Islet precursor cell (in vitro differentiated cells): ENCODE results near the gene ARMC9.
"Not testable (repeated sequence)": the region's sequence is repeated elsewhere in the genome, so short reads cannot be mapped to it uniquely, and the experiment has no call there.

ENCODE experiments used
- DNase-seq: peaks from one replicate; pipeline ENCODE4 v3.0.0-alpha.2; 2018

Gene ARMC9

DNA sequence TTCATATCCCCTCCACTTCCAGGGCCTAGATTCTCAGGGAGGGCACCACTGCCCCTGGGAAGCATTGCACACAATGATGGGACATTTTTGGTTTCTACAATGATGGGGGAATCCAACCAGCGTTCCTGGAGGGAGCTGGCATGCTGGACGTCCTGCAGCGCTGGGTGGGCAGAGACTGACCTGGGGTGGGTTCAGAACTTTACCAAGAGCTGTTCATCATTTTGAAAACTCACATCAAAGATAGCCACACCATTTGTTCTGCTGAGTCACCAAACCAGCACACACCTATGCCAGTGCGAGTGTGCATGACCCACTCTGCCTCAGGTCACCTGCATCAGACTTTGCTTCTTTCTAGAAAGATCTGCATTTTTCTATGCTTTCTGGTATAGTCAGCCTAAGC, 14.1 kb upstream of the ARMC9 start:
- DNase-seq, result no peak

DNA sequence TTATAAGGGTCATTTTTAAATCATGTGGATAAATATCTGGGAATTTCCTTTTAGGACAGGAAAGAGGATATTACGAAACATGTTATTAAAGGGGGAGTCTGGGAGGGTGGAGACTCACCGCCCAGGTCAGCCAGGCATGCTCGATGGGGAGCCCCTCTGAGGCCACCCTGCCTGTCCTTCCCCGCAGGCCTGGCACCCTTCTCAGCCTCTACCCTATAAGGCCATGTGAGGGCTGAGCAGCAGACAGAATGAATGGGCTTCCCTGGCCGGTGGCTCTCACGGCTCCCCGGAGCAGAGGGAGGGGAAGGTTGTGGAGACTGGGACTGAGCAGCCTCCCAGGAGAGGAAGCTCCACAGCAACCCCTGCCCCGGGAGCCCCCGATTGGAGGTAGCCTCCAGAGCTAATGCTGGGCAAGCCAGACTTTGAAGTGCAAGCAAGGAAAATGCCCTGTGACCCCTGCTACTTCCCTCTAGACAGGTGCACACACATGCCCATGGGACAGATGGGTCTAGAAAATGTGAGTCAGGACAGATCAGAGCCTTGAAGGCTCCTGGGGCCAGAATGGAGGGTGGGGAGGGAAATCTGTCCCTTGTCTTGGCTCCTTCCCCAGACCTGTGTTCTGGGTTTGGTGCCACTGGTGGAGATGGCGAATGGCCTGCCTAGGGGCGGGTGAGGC, 13.2 kb upstream of the ARMC9 start:
- DNase-seq, result no peak

DNA sequence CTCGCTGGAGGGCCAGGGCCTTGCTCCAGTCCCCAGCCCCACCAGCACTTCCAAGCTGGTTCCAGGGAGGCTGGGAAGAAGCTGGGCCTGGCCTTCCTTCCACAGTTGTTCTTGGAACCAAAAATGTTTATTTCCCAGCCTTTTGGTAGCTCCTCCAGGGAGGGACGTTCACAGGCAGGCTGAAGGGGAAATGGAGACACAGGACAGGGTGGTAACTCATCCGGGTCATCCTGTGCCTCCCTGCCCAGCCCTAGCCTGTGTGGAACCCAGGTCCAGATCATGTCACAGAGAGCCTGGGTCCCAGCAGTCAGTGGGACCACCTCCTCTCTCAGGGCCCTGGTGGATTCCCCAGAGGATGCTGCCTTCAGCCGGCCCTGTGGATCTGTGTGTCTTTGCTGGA, 12.5 kb upstream of the ARMC9 start:
- DNase-seq, result no peak

DNA sequence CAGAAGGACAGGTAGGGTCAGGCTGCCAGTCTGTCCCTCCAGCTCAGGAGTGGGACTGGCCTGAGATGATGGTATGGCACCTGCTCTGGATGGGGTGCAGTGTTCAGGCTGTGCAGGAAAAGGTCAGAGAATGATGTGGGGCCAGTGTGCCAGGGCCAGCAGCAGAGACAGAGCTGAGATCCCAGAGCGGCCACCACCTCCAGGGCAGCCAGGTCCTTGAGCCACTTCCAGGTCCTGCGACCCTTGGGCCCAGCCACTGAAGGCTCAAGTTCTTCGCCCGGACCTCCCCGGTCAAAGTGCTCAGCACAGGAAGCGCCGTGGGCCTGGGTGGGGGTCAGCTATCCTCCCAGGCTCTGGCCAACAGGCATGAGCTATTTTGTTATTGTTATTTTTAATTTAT, 12.1 kb upstream of the ARMC9 start:
- DNase-seq, result no peak

DNA sequence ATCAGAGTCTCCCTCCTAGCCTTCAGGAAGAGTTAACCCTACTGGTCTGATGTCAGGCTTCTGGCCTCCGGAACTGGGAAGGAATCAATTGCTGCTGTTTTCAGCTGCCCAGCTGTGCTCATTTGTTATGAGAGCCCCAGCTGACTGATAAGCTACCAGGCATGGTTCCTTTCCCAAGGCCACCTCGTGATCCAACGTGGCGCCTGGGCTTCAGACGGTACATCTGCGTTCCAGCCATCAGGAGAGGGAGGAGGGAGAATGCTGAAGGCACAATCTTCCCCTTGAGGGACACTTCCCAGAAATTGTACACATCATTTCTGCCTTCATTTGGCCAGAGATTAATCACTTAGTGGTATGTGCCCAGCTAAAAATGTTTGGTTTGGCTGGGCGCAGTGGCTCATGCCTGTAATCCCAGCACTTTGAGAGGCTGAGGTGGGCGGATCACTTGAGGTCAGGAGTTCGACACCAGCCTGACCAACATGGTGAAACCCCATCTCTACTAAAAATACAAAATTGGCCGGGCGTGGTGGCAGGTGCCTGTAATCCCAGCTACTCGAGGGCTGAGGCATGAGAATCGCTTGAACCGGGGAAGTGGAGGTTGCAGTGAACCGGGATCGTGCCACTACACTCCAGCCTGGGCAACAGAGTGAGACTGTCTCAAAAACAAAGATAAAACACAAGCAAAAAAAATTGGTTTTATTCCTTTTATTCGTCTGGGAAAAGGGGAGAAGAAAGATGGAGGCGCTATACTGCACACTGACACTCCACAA, 10.5 kb upstream of the ARMC9 start:
- DNase-seq, result no peak

DNA sequence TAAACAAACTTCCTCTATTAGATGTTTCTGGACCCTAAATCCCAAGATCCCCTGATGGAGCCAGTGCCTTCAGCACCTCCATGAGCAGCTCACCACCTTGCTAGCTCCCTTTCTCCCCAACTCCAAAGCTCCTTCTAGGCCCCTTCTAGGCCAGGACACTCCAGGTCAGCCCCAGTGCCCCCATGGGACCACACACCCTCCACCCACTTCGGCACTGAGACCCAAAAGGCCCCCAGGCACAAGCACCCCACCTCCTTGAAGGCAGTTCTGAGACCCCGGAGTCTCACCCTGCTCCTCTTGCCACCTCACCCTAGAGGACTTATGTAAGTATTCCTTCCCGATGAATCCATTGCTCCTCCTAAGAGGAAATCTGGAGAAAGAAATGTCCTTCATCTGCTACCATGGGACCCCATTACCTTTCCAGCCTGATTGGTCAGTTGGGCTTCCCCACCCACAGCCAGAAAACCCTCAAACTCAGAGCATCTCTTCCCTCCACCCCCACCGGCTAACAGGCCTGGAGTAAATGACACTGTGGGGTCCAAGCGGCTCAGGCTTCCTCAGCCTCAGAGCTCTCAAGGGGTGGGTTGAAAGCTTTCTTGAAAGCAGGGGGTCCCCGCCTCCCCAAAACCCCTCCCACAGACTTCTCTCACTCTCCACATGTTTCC, 9.8 kb upstream of the ARMC9 start:
- no peak for DNase-seq

DNA sequence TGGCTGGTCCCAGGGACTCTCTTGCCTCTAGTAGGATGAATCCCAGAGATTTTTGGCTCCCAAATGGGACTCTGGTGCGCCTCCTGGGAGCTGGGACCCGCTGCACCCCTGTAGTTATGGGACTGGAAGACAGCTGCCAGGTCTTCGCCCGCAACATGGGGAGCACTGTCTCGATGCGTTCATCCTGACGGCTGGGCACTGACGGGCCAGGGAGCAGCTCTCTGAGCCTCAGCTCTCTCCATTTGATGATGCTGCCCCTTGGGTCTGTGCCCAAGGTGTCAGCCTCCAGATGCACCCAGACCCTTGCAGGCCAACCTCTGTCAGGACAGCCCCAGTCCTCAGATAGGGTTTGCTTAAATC, 9.3 kb upstream of the ARMC9 start:
- DNase-seq, result no peak

DNA sequence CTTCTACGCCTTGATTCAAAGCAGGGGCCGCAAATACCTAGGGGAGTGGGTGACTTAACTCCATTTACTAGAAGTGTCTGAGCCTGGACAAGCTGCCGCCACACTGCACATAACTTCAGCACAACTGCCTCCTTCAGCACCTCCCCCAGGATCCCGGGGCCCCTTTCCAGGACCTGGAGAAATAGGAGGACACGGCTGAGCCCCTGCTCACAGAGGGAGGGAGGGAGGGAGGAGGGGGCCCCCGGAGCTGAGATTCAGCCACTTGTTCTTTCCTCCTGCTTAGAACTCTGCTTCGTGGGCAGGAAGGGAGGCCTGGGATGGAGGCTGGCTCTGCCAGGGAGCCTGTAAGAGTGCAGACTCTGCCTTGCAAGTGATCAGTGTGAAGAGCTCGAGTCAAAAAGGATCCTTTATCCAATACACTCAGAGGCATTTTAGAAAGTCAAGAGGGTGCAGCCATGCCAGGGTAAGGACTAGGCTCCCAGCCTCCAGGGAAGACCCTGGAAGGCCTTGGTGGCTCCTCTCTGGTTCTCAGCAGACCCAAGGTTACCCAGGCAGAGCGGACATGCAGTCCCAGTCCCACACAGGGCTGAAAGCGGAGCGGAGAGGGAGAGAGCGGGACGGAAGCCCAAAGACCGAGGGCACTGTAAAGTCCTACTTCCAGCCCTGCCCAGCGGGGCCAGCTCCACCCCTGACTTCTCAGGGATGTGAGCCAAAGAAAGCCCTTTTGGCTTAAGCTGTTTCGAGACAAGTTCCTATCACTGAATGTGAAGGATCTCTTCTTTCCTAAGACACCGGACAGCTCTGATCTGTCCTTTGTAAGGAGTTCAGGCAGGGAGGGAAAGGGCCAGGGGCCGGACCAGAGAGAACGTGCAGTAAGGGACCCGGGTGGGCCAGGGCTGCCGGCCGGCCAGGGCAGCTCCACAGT, 8.6 kb upstream of the ARMC9 start:
- DNase-seq, result no peak

DNA sequence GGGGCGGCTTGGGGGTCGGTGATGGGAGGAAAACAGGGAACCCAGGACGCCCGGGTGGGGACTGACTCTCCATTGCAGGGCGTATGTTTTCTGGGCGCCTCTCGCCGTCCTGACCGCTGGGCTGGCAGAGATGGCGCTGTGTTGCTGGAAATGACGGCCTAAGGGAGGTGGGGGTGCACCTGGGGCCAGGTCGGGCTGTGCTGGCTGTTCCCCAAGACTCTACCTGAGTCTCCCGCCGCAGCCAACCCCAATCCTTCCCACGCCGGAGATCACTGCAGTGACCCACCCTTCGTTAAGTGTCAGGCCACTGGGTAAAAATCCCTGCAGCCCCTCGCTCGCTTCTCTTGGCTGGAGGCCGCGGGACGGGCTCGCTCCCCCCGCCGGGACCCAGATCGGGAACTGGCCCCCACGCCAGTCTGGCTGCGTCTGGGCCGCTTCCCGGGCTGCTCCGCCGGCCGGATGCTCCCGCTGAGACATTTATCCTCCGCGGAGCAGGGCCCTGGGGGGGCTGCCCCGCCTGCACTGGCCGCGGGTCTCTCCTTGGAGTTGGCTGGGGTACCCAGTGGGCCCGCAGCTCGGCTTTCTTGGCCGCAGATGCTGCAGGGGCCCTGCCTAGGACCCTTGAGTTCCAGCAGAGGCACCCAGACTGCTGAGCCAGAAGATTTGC, 7.8 kb upstream of the ARMC9 start:
- DNase-seq, result peak; percentile 82

DNA sequence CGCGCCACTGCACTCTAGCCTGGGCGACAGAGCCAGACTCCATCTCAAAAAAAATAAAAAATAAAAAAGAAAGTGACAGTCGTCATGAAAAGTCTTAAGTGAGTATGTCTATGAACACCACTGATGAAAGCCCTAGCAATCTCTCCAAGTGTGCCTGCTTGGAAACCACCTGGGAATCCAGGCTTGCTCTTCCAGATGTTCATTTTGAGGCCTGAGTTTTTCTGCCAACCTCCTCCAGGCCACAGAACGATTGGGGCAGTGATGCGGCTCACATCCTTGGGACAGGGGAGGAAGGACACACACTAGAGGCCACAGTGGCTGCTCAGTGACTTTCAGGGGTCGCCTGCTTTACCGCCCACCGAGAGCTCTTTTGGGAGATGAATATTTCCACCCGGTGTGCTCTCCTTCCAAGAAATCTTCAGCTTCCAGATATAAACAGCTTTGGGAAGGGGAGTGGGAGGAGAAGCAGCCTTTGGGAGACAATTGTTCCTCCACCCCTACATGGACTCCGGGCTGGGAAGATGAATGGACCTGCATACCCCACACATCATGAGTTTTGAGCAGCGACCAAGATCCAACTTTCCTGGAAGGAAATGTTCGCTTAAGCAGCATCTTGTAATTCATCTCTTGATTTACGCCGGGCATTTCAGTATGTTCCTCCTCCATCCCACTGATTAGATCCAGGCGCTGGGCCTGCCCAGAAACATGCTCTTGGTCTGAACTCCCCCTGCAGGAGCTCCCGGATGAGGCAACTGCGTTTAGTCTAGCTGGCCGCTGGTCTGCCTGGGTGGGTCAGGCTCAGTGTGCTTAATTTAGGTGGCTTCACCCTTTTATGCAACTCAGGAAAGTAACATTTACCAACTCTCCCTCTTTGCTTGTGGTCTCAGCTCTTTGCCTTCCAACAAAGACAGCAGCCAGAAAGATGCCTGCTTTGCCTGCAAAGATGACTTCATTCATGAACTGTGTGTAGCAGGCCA, 6.2 kb upstream of the ARMC9 start:
- DNase-seq, result peak; percentile 90

DNA sequence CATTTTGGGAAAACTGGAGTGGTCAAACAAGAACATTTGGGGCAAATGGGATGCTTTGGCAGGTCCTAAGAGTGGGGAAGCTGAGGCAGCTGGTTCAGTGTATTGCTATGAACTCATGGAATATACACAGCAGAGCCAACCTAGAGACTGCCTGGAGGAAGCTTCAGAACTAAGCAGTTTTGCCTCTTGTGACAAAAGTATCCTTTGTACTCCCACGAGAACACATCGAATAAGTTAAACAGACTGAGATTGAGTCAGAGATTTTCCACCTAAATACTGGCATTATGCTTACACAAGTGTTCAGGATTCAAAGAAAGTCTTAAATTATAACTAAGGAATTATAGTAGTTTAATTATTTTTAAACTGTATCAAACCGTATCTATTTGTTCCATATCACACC, 5.2 kb upstream of the ARMC9 start:
- DNase-seq, result no peak

DNA sequence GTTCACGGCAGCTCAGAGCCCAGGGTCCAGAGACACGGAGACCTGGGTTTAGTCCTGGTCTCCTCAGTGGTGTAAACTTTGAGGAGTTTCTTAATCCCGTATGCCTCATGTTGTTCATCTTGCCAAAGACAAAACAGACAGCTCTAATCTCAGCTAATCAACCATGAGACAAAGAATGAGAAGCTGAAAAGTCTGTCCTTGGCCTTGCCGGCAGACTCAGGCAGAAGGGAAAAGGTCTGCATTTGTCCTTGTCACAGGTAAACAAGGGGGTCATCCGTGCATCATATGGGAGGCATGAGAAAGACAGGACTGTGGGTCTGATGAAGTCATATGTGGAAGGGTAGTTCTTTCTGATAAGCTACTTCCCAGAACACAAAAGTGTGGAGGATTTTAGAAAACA, 1.8 kb upstream of the ARMC9 start:
- no peak for DNase-seq

DNA sequence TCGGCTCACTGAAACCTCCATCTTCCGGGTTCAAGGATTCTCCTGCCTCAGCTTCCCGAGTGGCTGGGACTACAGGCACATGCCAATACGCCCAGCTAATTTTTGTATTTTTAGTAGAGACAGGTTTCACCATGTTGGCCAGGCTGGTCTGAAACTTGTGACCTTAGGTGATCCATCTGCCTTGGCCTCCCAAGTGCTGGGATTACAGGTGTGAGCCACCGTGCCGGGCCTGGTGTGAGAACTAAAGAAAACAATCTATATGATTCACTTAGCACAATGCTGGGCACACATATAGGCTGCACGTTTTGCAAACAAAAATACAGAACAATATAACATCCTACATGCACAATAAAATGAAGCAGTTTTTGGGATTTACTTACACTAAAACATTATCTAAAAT, 1.2 kb upstream of the ARMC9 start:
- not testable (repeated sequence) for DNase-seq

DNA sequence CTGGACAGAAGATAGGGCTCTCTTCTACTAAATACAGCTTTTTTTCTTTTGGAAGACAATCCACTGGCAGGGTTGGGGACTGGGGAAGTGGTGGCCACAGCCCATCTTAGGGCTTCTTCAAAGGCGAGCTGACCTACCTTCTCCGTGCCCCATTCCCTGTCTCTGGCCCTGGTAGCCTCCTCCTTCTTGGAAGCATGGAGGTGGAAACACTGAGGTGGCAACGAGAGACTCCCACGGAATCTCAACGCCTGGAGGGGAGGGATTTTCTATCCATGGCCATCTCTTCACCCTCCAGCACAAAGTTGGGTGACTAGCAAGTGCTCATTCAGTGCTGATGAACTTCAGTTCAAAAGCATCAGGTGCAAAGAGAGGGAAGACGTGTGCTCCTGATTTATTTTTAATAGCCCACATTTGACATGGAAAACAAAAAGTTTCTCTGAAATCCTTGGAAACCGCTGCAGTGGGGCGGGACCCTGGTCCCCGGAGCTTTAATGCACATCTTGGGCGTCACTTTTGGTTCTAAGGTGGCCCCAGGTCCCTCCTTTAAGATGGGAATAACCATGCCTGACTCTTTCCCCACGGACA, 633 bp upstream of the ARMC9 start:
- DNase-seq, result no peak

DNA sequence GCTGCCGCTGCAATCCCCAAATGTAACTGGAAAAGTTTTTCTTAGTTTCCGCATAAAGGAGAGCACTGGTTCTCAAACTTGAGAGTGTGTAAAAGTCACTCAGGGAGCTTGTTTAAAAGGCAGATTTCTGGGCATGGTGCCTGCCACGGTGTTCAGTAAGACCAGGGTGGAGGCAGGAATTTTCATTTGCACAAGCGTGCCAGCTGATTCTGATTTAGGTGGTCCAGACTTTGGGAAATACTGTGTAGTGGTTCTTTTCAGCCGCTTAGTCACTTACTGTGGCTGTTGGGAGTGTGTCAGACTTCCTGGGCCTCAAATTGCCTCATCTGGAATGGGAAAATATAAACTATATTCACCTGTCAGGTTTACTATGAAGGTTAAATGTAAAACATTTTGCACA, 788 bp downstream of the ARMC9 start:
- no peak for DNase-seq

DNA sequence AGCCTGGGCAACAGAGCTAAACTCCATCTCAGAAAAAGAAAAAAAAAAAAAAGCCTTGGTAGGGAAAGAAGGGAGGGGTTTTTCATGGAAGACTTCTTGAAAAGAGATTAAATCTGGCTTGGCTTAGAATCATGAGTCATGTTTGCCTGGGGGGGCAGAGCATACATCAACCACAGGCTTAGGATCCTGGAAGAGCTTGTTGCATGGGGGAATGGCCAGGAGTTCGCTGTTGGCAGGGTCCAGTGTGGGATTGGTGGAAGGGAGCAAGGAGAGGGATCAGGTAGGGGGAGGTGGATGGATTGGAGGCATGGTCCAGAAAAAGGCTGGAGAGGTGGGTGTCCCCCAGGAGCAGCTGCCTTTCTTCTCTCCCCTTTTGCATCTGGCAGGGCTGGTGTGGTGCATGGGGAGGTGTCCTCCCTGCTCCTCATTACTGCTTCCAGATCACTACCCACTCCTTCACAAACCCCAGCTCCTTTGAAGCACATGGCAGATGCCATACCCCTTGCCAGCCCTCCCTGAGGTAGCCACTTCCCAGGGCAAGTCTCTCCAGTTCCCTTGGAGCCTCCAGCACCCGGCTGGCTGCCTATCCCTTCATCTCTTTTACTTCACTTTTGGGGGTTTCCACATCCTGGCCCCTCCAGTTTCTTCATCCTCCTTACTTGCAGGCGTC, 2.5 kb downstream of the ARMC9 start:
- DNase-seq, result peak; percentile 88

DNA sequence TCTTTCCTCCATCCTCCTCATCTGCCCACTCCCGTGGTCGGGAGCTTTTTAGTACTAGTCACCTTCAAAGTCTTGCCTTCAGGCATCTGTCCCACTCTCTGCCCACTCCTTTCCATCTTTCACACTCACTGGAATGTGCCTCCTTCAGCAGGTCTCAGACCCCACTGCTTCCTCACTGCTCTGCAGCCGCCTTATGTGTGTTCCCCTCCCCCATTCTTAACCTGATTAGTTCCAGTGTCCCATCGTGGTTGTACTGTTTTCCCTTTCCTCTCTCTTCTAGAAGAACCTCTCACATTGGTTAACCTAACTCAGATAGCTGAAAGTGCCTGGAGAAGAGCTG, 3.0 kb downstream of the ARMC9 start:
- peak; percentile 71 for DNase-seq

DNA sequence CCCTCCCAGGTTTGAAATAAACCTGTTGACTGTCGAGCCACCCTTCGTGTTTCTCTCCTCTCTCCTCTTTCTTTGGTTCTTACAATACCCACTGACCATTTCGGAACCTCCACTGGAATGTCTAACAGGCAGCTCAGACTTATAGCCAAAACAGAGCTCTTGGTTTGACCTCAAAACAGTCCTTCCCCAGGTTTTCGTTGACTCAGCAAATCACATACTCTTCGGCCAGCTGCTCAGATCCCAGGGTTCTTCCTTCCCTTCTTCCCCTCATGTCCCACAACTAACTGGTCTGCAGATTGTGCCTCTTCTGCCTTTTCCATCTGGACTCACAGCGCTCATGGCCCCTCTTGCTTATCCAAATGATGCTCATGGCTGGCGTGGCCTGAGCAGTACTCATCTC, 4.7 kb downstream of the ARMC9 start:
- DNase-seq, result no peak

DNA sequence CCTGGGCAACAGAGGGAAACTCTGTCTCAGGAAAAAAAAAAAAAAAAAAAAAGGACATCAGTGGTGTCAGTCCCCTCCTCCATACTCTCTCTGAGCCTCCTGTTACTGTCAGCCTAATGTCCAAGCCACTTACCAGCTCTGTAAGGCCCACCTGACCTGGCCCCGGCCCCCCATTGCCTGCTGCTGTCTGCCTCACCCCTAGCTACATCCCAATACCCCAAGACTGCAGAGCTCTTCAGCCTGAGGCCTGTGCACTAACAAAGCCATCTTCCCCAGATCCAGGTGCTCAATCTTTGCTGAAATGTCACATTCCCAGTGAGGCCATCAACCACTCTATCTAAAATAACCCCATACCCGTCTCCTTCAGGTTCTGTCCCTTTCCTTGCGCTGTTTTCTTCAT, 5.7 kb downstream of the ARMC9 start:
- no peak for DNase-seq

DNA sequence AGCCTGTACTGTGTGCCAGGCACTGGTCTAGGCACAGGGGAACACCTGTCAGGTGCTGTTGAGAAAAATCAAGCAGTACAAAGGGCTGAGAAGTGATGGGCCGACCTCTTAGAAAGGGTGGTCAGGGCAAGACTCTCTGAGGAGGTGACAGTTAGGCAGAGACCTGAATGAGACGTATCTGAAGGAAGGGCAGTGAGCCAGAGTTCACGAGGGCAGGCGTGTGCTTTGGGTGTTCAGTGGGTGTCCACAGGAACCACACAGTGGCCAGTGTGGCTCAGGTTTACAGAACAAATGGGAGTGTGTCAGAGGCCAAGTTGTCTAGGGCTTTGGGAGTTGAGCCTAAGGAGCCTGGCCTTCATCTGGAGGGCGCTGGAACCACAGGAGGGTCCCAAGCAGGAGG, 6.2 kb downstream of the ARMC9 start:
- DNase-seq, result peak; percentile 12

DNA sequence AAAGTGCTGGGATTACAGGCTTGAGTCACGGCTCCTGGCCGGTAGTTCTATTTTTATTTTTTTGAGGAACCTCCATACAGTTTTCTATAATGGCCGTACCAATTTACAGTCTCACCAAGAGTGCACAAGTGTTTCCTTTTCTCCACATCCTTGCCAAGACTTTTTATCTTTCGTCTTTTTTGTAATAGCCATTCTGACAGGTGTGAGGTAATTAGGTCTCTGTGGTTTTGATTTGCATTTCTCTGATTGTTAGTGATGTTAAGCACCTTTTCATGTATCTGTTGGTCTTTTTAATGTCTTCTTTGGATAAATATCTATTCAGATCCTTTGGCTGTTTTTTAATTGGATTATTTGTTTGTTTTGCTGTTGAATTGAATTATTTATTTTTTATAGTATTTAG, 9.3 kb downstream of the ARMC9 start:
- DNase-seq, result no peak
